Thyroid gland (tissue), 4 donors: ENCODE data around the gene IRS1.

ENCODE experiments used
- CTCF ChIP-seq, 6 experiments: fragments of 200-600 bp in 3 of 6; fragments of 450-650 bp in 3 of 6; sonication (generic) in 3 of 6; IDR thresholded peaks; one replicate each; pipeline ENCODE4 v1.5.1; 2016 to 2019; ENCODE audit warnings: antibody characterized with exemption in 6 of 6, mild to moderate bottlenecking in 2 of 6, inconsistent platforms in 1 of 6, moderate library complexity in 1 of 6
- POLR2A ChIP-seq, 2 donors: fragments of 450-650 bp; IDR thresholded peaks; one replicate each; pipeline ENCODE4 v1.6.1; 2017; ENCODE audit warnings: antibody characterized with exemption in 2 of 2, mild to moderate bottlenecking in 2 of 2, moderate library complexity in 1 of 2

DNA sequence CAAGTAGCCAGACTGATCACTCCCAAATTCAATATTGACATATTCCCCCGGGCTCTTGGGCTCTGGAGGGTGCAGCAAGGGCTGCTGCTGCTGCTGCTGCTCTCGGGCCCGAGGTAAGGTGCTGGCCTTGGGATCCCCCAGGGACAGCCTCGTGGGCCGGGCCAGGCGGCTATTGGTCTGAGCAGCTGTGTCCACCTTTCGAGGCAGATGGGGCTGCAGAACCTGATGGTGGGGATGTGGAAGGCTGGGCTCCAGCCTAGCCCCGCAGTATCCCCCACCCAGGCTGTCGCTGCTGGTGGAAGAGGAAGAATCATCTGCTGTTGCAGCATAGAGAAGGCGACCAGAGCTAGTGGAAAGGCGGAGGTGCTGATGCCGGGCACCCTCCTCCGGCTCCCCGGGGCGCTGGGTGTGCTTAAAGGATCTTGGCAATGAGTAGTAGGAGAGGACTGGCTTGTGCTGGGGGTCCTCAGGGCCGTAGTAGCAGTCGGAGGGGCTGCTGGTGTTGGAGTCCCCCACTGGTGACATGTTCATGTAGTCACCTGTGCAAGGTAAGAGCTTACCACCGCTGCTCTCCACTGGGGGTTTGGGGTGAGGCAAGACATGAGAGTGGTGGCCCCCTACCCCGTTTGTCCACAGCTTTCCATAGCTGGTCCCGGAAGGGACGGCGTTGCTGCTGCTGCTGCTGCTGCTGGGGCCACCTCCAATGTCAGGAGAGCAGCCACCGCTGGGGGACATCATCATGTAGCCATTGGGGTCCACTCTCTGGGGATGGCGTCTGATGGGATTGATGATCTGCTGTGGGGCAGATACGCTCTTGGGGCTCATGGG, 3.4 kb downstream of the IRS1 start:
- TF ChIP-seq CTCF (IDR thresholded peaks at IDR 0.05) (no peak), POLR2A (IDR thresholded peaks at IDR 0.05) (no peak)
